NCI-H345 treated with DMSO at 0.1 percent for 48 hours (cell line): ENCODE results near the gene SNX1.
"Not testable (repeated sequence)": the region's sequence is repeated elsewhere in the genome, so short reads cannot be mapped to it uniquely, and the experiment has no call there.

ENCODE experiments used
- DNase-seq: peaks from one replicate; lab custom pipeline; 2025; ENCODE audit not compliant: unreplicated experiment; lab: John Stamatoyannopoulos, UW

The SNX1 gene

GRCh38 chr15:64095795-64096667 is at the start of gene SNX1:
Gene SNX1, plus strand, starts transcription at chr15:64095982. Its CDS starts 32 bp downstream, at chr15:64096014.
- peak; percentile 74 for DNase-seq

GRCh38 chr15:64046421-64047153 is 49.2 kb upstream of the SNX1 start, which contains the start of gene DAPK2:
Gene DAPK2, minus strand, starts transcription at chr15:64046485. Its CDS starts 6,224 bp downstream, at chr15:64040261.
- DNase-seq = no peak

DNA sequence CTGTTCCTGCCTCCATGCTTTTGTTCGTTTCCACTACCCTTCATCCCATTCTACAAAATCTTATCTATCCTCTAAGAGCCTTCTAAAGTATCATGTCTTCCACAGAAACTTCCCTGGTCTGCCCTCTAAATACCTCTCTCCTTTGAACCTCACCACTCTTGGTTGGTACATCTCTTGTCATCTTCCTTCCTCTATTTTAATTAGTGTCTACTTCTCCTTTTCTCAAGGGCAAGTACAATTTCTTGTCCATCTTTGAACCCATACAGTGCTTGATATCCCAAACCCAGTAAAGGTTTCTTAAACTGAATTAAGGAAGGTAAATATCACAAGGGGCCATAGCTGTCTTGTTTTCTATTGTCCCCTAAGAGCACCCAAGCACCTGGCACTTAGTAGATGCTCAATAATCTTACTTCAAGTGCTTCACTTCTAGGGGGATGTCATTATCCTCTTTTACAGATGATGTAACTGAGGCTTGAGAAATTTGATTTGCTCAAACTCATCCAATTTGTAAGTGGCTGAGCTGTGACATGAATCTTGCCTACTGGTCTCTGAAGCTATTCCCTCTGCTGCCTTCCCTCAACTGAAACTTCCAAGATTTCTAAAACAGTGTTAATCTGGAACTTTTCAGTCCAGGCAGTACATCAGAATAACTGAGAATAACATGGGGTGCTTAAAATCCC is 46.9 kb upstream of the SNX1 start:
- DNase-seq = no peak

DNA sequence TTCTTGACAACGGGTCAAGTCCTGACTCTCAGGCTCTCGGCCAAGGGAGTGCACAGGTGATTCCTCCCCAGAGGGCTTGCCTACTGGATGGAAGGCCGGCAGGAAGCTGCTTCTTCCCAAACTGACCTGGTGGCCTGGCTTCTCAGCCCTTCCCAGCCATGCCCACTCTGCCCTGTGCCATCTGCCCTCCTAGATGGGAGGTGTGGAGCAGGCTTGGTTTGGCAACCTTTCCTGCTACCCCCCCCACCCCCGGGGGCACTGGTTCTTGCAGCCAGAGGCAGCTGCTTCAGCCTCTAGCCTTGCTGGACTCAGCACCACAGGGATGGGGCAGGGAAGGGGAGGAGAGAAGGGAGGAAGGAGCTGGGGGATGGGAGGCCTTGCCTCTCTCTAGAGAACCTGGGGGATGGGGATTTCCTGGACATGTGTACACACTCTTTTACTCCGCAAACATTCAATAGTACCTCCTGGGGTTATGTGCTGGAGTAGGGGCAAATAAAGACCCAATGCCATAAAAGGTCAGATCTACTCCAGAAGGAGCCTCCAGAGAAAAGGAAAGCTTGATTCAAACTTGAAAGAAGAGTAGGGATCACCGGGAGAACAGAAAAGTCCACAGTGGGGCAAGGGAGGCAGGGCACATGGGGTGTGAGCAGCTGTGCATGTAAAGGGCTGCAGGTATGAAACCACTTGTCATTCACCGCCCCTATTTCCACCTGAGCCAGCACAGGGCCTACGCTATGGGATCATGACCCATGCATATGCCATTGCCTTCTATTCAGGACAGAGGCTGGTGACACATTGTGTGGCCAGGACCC is 45.3 kb upstream of the SNX1 start:
- no peak for DNase-seq

- DNase-seq = no peak
Observed at GRCh38 chr15:64051093-64051402, 44.7 kb upstream of the SNX1 start.

GRCh38 chr15:64051407-64052259 is 44.1 kb upstream of the SNX1 start:
- no peak for DNase-seq

DNA sequence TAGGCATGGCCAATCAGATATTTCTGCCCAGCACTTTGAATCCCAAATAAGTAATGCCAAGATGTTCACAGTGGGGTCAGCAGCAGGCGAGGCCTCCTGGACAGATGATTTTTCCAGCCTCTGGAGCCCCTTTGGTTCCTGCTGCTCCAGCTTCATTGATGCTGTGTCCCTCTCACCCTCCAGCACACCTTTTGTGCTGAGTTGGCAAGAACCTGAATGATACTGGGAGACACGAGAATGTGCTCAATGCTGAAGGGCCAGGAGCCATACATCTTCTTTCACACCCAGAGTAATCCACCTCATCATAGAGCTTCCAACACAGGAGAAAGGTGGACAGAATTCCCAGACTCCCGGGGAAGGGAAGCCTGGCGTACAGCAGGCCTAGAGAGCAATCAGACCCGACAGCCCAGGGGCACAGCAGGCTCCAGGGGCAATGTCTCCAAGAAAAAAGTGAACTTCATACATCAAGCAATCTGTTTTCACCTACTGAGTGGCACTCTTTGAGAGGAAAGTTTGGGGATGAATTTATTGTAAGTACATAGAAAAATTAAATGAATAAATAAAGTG is 42.8 kb upstream of the SNX1 start:
- no peak for DNase-seq

DNA sequence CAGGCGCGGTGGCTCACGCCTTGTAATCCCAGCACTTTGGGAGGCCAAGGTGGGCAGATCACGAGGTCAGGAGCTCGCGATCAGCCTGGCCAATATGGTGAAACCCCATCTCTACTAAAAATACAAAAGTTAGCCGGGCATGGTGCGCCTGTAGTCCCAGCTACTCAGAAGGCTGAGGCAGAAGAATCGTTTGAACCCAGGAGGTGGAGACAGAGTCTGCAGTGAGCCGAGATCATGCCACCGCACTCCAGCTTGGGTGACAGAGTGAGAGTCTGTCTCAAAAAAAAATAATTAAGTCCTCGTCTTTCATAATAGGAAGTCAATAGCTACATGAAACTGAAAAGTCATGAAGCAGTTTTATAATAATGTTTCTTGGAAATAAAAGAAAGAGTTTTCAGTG is 42.1 kb upstream of the SNX1 start:
- DNase-seq = not testable (repeated sequence)

- no peak for DNase-seq
Observed at GRCh38 chr15:64058279-64058678, 37.5 kb upstream of the SNX1 start.

DNA sequence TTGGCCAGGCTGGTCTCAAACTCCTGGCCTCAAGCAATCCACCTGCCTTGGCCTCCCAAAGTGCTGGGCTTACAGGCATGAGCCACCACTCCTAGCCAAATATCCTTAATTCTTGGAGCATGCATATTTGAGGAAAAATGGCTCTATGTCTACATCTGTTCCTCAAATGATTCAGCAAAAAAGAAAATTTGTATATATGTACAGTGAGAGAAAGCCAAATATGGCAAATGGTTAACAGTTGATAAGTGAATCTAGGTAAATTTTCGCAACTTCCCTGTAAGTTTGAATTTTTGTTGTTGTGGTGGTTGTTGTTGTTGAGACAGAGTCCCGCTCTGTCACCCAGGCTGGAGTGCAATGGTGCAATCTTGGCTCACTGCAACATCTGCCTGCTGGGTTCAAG is 36.7 kb upstream of the SNX1 start:
- not testable (repeated sequence) for DNase-seq

GRCh38 chr15:64060716-64061115 is 35.1 kb upstream of the SNX1 start:
- no peak for DNase-seq

DNA sequence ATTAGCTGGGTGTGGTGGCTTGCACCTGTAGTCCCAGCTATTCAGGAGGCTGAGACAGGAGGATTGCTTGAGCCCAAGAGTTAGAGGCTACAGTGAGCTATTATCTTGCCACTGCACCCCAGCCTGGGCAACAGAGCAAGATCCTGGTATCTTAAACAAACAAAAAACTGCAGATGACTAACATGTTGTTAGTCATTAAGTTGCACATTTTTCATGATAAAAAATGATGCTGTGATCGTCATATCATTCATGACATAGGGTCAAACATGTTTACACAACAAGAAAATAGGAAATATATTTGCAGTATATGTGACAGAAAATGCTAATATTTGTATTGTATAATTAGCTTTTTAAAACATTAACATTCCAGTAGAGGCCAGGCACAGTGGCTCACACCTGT is 29.3 kb upstream of the SNX1 start:
- DNase-seq = no peak

GRCh38 chr15:64067564-64068030 is 28.2 kb upstream of the SNX1 start:
- peak; percentile 40 for DNase-seq

GRCh38 chr15:64068133-64068532 is 27.6 kb upstream of the SNX1 start:
- no peak for DNase-seq

DNA sequence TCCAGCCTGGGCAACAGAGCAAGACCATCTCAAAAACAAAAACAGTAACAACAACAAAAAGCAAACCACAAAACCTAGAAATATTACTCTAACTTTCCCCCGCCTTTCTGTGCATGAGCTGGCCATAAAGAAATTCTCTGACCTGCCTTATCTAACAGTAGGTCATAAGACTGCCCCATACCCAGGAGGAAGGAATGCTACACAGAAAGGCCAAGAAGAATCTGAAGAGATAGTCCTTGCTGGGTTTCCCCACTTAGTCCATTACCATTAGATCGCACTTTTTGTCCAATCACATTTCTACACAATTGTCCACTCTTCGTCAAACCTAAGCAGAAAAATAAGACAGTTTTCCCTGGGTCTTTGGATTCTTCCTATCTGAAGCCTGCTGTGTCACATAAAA is 25.7 kb upstream of the SNX1 start:
- no peak for DNase-seq

DNA sequence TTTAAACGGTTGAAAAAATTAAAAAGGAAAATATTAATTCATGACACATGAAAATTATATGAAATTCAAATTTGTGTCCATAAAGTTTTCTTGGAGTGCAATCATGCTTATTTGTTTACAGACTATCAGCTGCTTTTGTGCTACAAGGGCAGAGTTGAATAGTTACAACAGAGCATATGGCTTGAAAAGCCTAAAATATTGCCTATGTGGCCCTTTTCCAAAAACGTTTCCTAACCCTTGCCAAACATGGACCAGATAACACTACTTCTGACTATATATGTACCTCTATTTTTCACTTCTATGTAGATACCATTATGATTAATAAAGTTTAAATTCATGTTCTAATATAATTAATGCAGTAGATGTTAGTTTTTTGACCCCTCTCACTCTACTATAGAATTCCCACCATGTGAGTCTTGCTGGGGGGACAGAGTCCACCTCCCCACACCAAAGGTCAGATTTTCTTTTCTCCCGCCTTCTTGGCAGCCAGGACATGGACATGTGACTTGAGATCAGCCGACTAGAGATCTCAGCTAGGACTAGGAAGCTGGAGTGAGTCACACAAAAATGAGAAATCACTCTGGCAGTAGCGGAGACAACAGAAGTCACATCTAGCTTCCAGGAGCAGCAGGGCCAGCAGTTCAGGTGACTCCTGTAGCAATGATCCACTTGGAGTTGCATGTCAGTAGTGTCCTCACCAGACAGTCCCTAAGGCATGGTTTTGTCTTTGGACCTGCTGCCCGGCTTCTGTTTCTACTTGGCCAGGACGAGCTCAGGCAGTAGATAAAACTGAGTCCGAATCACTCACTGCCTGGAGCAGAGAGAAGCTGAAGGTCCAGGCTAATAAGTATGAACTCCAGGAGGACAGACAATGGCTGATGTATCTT is 24.6 kb upstream of the SNX1 start:
- DNase-seq = no peak

- DNase-seq = no peak
Observed at GRCh38 chr15:64071931-64072765, 23.6 kb upstream of the SNX1 start.

DNA sequence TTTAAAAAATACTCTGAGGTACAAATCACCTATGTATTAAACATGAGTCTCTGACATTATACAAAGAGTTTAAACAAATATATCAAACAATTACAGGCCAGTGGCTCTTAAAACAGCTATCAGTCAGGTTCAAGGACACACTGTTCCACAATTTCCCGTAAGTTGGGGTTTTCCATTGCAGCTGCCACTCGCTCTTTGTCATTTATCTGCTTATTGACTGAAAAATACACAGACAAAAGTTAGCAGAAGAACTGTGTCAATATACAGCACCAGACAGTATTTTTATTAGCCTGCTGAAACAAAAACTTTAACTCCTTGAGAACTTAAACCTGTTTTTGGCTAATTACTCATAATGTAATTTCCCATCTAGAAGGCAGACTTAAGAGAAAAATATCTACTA is 23.0 kb upstream of the SNX1 start:
- DNase-seq = no peak
